ENCODE data around the gene FOSB.
A peak's percentile ranks its signal among the peaks of the same experiment; 100 is the strongest.
"Not testable (repeated sequence)": the region's sequence is repeated elsewhere in the genome, so short reads cannot be mapped to it uniquely, and the experiment has no call there.

FOSB gene

DNA sequence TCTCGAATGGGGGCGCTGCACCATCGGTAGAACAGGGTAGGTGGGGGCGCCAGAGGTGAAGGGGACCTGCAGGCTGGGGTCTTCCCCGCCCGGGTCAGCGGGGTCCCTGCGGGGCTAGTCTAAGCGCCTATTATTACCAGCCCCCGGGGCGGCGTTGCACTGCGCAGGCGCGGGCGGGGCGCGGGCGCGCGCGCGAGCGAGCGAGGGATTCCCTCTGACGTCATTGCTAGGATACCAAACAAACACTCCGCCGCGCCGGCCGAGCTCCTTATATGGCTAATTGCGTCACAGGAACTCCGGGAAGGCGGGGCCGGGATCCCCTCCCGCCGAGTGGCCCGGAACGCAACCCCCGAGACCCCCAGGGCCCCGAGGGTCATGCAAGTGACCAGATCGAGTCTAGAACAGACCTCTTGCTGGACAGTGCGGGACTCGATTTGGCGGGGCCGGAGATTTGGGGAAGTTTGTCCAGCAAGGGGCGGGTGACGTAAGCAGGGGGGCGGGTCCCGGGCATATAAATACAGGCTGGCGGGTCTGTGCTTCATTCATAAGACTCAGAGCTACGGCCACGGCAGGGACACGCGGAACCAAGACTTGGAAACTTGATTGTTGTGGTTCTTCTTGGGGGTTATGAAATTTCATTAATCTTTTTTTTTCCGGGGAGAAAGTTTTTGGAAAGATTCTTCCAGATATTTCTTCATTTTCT, at the start of gene FOSB:
Gene FOSB (plus strand): TSS at position 541 of the 703 bp plus-strand sequence. CDS start 591 bp downstream, outside the sequence.
- peak; percentile 68 for DNase-seq (ENCODE audit: low read depth)

DNA sequence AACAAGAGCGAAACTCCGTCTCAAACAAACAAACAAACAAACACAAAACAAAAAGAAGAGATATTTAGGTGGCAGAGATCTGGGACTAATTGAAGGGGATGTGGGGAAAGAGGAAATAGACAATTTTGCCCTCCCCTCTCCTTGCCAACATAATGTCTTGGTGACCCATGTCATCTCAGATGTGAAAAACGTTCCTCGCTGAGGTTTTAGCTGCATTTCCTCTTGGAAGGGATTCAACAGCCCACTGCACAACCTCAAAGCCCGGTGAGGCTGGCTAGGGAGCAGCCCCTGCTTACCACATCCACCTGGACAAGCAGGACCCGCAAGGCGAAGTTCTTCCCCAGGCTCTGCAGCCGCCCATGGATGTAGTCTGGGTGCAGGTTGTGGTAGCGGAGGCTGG, 49.0 kb upstream of the FOSB start:
- no peak for DNase-seq (ENCODE audit: low read depth)

DNA sequence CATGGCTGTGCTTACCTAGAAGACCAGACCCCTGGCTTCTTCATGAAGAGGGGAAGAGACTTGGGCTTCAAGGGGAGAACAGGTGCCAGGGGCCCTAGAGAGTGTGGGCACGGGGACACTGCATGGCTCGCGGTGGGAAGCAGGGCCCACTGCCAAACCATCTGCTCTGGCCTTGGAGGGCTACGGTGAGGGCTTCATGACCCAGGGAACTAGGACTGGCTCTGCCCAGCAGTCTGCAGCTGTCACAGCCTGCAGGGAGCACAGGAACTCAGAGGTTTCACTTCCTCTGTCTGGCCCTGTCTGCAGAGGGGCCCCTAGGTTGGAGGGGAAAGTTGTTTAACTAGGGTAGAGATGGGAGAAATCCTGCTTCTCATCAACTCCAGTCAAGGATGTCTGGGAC, 48.4 kb upstream of the FOSB start:
- DNase-seq (ENCODE audit: low read depth): no peak

DNA sequence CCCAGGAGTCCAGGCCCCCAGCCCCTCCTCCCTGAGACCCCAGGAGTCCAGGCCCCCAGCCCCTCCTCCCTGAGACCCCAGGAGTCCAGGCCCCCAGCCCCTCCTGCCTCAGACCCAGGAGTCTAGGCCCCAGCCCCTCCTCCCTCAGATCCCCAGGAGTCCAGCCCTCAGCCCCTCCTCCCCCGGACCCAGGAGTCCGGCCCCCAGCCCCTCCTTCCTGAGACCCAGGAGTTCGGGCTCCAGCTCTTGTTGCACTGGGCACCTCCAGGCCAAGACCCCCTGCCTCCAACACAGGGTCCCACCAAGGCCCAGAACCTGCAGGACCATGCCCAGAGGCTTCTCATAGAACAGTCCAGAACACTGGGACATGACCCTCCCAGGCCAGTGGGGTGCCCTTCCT, 47.9 kb upstream of the FOSB start:
- DNase-seq (ENCODE audit: low read depth): no peak

GRCh38 chr19:45420356-45420755, 47.4 kb upstream of the FOSB start:
- DNase-seq (ENCODE audit: low read depth): no peak

- no peak for DNase-seq (ENCODE audit: low read depth)
These were observed 46.9 kb upstream of the FOSB start for GRCh38 chr19:45420871-45421270.

DNA sequence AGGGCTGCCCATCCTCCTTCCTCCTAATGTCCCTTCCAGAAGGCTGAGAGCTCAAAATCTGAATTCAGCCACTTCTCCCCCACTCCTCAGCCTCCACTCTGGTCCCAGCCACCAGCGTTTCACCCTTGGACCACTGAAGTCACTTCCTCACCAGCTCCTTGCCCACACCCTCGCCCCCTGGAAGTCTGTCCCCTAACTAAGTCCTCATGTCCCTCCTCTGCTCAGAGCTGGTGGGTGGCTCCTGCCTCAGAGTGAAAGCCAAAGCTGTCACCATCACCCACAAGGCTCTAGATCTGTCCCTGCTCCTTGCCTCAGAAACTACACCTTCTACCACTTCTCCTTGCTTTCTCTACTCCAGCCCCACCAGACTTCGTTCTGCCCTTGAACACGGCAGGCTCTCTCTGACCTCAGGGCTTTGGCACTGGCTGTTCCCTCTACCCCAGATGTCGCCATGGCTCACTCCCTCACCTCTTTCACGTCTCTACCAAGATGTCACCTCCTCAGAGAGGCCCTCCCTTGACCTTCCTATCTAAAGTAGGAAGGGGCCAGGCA, 45.8 kb upstream of the FOSB start:
- no peak for DNase-seq (ENCODE audit: low read depth)

GRCh38 chr19:45423033-45423588, 44.7 kb upstream of the FOSB start:
- no peak for DNase-seq (ENCODE audit: low read depth)

- DNase-seq (ENCODE audit: low read depth): peak; percentile 97
These were observed 44.1 kb upstream of the FOSB start, which contains the start of gene ERCC1 for GRCh38 chr19:45423589-45424190. Gene ERCC1, minus strand, starts transcription at chr19:45423917. Its CDS starts 543 bp downstream, at chr19:45423374.

DNA sequence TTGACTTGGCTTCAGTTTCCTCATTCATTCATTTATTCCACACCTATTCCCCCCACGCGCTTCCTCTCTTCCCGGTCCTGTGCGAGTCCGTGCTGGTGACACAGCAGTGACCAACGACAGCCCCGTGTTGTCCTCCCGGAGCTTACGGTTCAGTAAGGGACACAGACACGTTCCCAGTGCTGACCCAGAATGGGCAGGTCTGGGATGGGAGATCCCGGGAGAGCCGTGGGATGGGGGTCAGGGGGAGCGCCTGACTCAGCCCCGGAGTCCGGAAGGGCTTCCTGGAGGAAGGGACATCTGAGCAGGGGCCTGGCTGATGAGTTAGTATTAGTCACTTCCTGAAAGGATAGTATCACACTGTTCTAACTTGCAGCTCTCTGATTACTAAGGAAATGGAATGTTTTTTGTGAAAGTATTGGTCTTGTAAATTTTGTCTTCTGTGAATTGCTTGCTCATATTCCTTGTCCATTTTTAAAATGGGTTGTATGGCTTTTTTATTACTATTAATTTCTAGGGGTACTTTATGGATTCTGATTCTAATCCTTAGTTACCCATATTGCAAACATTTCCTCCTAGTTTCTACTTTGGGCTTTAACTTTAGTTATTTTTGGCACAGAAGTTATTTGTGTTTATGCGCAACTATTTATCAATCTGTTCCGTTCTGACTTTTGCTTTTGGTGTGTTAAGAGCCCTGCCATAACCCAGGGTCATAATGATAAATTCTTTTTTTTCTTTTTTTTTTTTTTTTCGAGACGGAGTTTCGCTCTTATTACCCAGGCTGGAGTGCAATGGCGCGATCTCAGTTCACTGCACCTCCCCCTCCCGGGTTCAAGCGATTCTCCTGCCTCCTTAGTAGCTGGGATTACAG, 43.4 kb upstream of the FOSB start:
- DNase-seq (ENCODE audit: low read depth): peak; percentile 70

- DNase-seq (ENCODE audit: low read depth): no peak
These were observed 39.2 kb upstream of the FOSB start for GRCh38 chr19:45428384-45429231.

DNA sequence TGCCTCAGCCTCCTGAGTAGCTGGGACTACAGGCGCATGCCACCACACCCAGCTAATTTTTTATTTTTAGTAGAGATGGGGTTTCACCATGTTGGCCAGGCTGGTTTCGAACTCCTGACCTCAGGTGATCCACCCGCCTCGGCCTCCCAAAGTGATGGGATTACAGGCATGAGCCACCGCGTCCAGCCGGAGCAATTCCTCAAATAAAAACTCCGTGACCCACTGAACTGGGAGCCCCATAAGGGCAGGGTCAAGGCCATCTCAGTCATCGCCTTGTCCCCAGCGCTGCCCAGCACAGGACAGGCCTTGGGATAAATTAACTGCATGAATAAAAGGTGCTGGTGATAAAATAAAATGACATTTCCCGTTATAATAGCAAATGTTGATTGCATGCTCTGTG, 37.9 kb upstream of the FOSB start:
- not testable (repeated sequence) for DNase-seq (ENCODE audit: low read depth)

DNA sequence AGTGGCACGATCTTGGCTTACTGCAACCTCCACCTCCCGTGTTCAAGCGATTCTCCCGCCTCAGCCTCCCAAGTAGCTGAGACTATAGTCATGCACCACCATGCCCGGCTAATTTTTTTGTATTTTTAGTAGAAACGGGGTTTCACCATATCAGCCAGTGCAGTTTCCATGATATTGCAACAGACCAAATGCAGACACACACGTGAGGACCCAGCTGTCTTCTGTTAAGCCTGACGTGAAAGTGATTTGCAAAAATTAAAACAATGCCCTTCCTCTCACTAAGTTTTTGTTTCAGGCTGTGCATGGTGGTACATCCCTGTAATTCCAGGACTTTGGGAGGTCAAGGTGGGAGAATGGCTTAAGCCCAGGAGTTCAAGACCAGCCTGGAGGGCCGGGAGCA, 36.8 kb upstream of the FOSB start:
- not testable (repeated sequence) for DNase-seq (ENCODE audit: low read depth)

GRCh38 chr19:45432543-45432942, 35.3 kb upstream of the FOSB start:
- not testable (repeated sequence) for DNase-seq (ENCODE audit: low read depth)

GRCh38 chr19:45437328-45437727, 30.5 kb upstream of the FOSB start:
- DNase-seq (ENCODE audit: low read depth): no peak

GRCh38 chr19:45439190-45439568, 28.6 kb upstream of the FOSB start:
- DNase-seq (ENCODE audit: low read depth): no peak

DNA sequence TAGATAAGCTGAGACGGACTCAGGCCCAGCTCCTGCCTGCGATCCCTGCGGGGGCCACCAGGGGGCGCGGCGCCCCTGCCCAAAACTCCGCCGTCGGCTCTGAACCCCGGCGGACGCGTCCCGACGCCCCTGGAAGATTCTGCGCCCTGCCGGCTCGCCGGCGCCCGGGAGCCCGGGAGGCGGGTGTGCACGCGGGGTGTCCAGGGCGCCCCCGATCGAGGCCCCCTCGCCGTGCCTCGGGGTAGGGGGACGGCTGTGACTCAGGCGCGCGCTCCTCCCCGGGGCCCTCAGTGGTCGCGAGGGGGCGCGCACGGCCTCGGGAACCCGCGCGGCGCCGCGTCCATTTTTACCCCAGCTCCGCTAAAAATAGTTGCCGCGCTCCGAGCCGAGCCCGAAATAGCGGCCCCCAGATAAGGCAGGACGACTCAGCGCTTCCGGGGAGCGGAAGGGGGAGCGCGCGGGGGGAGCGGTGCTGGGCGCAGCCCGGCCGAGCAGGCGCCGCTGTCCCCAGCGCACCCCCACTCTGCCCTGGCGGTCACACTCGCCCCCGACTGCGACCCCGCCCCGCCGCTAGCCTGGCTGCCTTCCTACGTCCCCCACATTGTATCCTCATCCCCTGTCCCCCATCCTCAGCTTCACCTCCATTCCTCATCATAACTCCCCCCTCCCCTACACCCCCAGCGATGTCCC, 28.1 kb upstream of the FOSB start:
- DNase-seq (ENCODE audit: low read depth): no peak

- DNase-seq (ENCODE audit: low read depth): no peak
These were observed 27.5 kb upstream of the FOSB start for GRCh38 chr19:45440259-45440638.

GRCh38 chr19:45440873-45441654, 26.7 kb upstream of the FOSB start:
- DNase-seq (ENCODE audit: low read depth): no peak

GRCh38 chr19:45442408-45442777, 25.4 kb upstream of the FOSB start:
- DNase-seq (ENCODE audit: low read depth): no peak

All from CMK (cell line).